ENCODE data around the gene PCNX2.

PCNX2 gene

DNA sequence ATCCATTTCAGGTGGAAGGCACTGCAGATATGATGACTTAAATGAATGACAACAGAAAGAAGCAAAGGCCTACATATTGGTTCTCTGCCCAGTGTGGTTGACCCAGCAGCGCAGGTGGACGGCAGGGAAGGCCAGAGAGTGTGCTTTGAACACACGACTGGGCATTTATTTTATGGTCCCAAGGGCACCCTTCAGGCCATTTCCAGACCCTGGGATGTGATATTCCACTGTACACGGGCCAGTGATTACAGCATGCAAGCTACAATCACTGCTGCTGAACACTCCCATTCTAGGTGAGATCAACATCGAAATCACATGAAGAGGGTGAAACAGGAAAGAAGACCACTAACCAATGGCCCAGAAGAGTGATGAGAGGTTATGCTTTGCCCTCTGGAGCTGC, 33.8 kb downstream of the PCNX2 start:
- no peak overlapping the region for H3K4me3 ChIP-seq (replicated peaks; ENCODE audit: low read depth, low read length)

DNA sequence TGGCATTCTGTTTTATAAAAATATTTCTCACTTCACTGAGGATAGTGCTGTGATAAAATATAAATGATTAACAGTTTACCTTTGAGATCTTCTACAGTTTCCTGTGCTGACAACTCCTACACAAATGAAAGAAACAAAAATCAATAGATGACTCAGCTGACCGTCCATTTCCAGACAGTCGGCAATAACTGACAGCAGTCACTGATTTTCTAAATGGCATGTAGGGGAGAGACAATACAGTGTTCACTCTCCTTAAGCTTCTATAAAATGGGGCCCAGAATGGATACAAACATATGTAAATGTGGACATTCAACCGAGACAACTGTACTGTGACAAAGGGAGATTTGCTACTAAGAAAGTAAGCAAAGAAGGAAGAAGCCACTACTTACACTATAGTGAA, 34.3 kb downstream of the PCNX2 start:
- TF ChIP-seq, protein P1, sequence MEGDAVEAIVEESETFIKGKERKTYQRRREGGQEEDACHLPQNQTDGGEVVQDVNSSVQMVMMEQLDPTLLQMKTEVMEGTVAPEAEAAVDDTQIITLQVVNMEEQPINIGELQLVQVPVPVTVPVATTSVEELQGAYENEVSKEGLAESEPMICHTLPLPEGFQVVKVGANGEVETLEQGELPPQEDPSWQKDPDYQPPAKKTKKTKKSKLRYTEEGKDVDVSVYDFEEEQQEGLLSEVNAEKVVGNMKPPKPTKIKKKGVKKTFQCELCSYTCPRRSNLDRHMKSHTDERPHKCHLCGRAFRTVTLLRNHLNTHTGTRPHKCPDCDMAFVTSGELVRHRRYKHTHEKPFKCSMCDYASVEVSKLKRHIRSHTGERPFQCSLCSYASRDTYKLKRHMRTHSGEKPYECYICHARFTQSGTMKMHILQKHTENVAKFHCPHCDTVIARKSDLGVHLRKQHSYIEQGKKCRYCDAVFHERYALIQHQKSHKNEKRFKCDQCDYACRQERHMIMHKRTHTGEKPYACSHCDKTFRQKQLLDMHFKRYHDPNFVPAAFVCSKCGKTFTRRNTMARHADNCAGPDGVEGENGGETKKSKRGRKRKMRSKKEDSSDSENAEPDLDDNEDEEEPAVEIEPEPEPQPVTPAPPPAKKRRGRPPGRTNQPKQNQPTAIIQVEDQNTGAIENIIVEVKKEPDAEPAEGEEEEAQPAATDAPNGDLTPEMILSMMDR (IDR thresholded peaks at IDR 0.05; ENCODE audit: low read length, missing control alignments): no peak
- DNase-seq (ENCODE audit: low read depth): no peak
- no peak overlapping the region for H3K4me3 ChIP-seq (replicated peaks; ENCODE audit: low read depth, low read length)

More for the DNA sequence above, 33.8 kb downstream of the PCNX2 start:
- TF ChIP-seq, protein P1 (IDR thresholded peaks at IDR 0.05; ENCODE audit: low read length, missing control alignments): no peak
- no peak for DNase-seq (ENCODE audit: low read depth)

DNA sequence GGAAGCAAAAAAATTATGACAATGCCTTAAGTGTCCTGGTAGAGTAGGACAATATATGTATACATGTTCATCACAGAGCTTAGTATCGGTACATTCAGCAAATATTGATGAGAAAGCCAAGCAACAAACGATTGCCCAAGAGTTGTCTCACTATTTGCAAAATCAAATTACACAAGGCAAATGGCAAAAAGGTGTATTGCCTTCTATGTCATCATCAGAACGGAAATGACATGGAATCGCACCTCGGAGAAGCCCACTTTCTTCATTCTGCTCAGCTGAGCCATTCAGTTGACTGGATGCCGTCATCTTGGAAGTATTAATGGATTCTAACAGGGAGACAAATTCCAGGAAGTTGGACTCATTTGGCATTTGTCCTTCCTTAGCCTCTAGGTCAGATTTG, 37.7 kb downstream of the PCNX2 start:
- no peak for DNase-seq (ENCODE audit: low read depth)
- TF ChIP-seq, protein P1 (IDR thresholded peaks at IDR 0.05; ENCODE audit: low read length, missing control alignments): no peak
- H3K4me3 ChIP-seq (replicated peaks; ENCODE audit: low read depth, low read length): no peak overlapping the region

DNA sequence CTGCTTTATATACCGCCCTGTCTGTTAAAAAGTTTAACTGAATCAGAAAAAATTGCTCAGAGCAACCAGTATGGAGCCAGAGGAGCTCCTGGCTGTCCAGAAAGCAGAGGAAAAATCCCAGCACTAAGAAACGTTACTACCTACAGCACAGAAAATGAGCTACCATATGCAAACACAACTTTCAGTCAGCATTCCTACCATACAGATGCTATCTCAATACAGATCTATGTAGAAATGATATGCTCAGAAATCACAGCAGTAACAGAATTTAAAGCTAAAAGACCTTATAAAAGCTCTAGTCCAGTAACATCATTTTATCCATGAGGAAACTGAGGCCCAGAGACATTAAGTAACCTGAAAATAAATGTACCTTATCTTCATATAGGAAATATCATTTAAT, 38.7 kb downstream of the PCNX2 start:
- TF ChIP-seq, protein P1 (IDR thresholded peaks at IDR 0.05; ENCODE audit: low read length, missing control alignments): no peak
- no peak overlapping the region for H3K4me3 ChIP-seq (replicated peaks; ENCODE audit: low read depth, low read length)
- DNase-seq (ENCODE audit: low read depth): no peak

DNA sequence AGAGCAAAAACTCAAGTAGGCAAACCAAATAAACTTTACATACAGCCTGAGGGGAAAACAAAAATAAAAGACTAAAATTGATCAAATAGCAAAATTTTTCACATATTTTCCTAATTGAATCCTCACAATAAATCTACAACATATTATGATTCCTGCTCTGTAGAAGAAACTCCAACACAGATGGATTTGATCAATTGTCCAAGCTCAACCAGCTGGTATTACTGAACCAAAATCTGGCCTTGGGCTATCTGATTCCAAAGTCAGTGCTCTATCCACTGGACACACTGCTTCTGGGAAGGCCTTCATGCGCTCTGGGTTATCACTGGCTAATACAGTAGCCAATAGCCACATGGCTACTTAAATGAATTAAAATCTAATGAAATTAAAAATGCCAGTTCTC, 39.3 kb downstream of the PCNX2 start:
- H3K4me3 ChIP-seq (replicated peaks; ENCODE audit: low read depth, low read length): no peak overlapping the region
- TF ChIP-seq, protein P1 (IDR thresholded peaks at IDR 0.05; ENCODE audit: low read length, missing control alignments): no peak
- no peak for DNase-seq (ENCODE audit: low read depth)

DNA sequence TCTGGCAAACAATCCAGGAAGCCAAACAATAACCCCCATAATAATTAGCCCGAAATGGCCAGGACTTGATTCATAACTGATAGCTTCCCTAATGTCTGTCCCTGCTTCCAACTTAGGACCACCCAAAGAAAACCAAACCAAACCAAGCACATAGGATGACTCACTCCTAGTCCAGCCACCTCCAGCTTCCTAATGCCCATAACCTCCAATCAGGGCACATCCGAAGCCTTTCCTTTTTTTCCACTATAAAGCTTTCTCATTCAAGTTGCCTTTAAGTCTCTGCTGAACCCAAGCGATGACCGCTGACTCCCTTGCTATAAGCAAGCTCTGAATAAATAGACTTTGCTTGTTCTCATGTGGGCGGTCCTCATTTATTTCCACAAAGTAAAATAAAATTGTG, 40.4 kb downstream of the PCNX2 start:
- no peak for DNase-seq (ENCODE audit: low read depth)
- H3K4me3 ChIP-seq (replicated peaks; ENCODE audit: low read depth, low read length): no peak overlapping the region
- TF ChIP-seq, protein P1 (IDR thresholded peaks at IDR 0.05; ENCODE audit: low read length, missing control alignments): no peak

DNA sequence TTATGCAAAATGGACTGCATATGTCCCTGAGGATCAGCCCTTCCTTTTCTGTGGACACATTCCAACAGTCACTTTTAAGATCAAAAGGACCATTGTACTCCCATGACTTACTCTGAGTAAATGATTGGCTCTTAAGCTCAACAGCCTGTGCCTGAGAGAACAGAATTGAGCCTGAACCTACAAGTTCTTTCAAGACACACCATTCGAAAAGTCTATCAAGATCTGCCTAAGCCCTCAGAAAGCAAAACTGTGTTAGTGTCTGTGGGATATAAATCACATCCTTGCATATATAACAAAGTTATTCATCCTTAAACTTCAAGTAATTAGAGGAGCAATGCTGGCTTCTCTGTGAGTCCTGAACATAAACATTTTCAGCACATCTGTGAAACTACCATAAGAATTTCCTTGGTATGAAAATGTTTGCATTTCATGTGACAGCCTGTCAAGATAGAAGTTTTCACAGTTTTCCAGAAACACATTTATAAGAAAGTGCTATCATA, 41.6 kb downstream of the PCNX2 start:
- TF ChIP-seq, protein P1 (IDR thresholded peaks at IDR 0.05; ENCODE audit: low read length, missing control alignments): no peak
- DNase-seq (ENCODE audit: low read depth): no peak
- no peak overlapping the region for H3K4me3 ChIP-seq (replicated peaks; ENCODE audit: low read depth, low read length)
